Endometrium (tissue), 2 donors: ENCODE data around the gene PODN.

ENCODE experiments used
- FAIRE-seq: peaks from 2 replicates; lab custom pipeline; 2012; peaks lifted over from hg19 to GRCh38; lab: Jason Lieb, UNC
- donor health status: control.
- donor health status: control.

Gene PODN

GRCh38 chr1:53061859-53062707 is at the start of gene PODN:
Gene PODN, plus strand, starts transcription at chr1:53062213. Its CDS starts 7,643 bp downstream, at chr1:53069856.
- FAIRE-seq = no peak

DNA sequence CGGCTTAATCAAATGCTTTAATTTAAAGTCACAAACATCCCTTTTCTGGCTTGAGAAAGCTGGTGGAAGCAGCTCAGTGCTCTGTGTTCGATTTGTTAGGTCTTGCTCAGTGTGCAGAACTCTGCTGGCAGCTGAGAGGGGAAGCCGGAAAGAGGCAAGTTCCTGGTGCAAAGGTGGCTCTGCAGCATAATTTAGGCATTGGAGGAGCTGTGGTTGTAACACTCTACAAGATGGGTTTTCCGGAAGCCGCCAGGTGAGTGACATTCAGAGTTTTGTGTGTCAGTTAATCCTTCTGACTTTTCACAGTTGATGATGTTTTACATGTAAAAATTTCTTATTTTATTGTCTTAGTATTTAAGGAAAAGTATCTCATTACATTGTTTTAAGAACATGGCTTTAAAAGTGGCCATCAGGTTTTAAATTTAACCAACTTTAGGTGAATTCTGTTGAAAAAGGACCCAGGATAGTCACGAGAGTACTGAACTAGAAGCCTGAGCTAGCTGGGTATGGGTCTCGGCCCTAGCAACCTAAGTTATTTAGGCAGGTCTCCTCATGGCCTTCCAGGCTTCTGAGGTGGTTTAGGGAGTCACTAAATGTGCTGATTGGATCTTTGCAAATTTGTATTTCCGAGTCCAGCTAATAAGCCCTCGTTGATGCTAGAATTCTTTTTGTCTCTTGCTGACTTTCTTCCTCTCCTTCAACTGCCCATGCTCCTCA is 47.1 kb upstream of the PODN start:
- peak; percentile 87 for FAIRE-seq

- FAIRE-seq = no peak
Measured at GRCh38 chr1:53015508-53015860, 46.5 kb upstream of the PODN start.

GRCh38 chr1:53016705-53017104 is 45.3 kb upstream of the PODN start:
- FAIRE-seq = no peak

DNA sequence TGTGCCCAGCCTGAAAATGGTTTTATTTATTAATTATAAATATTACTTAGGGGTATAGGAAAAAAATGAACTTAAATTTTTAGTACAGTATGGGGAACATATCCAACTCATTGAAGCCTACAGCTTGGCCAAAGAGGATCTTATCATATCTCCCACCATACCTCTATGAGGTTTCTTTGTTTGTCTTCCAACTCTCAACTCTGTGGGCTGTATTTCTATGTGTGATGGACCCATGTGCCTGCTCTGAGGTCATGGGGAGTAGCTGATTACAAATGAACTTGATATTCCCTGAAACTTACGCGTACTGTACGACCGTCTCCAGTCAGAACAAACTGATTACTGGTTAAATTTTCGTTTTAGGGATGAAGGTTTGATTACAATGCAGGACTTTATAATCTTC is 41.4 kb upstream of the PODN start:
- no peak for FAIRE-seq

DNA sequence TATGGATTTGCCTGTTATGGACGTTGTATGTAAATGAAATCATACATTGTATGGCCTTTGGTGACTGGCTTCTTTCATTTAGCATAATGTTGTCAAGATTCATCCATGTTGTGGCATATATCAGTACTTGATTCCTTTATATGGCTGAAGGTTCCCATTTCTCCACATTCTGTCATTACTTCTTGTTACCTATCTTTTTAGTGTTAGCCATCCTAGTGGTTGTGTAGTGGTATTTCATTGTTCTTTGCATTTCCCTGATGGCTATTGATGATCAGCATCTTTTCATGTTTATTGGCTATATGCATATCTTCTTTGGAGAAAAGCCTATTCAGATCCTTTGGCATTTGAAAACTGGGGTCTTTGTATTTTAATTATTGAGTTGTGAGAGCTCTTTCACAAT is 39.8 kb upstream of the PODN start:
- FAIRE-seq = no peak

GRCh38 chr1:53023546-53023945 is 38.5 kb upstream of the PODN start:
- no peak for FAIRE-seq

DNA sequence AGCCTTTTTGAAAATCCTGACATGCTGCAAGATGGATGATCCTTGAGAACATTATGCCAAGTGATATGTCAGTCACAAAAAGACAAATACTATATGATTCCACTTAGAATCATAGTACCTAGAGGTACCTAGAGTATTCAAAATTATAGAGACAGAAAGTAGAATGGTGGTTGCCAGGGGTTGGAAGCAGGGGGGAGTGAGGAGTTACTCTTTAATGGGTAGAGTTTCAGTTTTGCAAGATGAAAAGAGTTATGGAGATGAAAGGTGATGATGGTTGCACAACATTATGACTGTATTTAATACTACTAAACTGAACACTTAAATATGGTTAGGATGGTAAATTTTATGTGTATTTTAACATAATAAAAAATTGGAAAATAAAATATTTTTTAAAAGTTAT is 37.9 kb upstream of the PODN start:
- FAIRE-seq = no peak

- FAIRE-seq = no peak
Measured at GRCh38 chr1:53025034-53025768, 36.8 kb upstream of the PODN start.

DNA sequence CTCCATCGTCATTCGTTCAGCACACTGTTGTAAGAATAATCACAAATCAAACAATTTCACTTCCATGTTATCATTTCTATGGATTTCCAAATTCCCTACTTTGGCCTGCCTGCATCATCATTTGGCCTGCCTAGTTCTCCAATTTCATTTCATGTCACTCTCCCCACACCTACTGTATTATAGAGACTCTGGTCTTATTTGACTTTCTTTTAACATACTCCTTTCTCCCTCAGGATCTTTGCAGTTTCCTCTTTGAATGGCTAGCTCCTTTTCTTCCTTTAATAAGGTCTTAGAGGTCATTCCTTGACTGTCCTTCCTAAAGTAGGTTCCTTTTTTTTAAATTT is 36.3 kb upstream of the PODN start:
- FAIRE-seq = no peak

GRCh38 chr1:53026254-53026653 is 35.8 kb upstream of the PODN start:
- no peak for FAIRE-seq

- FAIRE-seq = no peak
Measured at GRCh38 chr1:53031732-53032131, 30.3 kb upstream of the PODN start.

GRCh38 chr1:53037159-53037558 is 24.9 kb upstream of the PODN start:
- no peak for FAIRE-seq

DNA sequence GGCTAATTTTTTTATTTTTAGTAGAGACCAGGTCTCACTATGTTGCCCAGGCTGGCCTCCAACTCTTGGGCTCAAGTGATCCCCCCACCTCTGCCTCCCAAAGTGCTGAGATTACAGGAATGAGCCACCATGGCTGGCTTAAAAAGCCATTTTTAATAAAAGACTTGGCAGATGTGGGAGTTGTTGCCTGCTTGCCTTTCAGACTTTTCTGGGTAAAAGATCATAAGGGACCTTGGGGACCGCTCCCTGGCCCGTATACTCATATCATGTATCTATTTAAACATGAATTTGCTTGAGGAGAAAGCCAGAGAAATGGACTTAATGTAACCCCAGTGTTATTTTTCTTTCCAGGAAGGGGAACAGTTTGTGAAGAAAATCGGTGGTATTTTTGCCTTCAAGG is 23.4 kb upstream of the PODN start:
- no peak for FAIRE-seq

GRCh38 chr1:53043271-53043670 is 18.7 kb upstream of the PODN start:
- peak; percentile 93 for FAIRE-seq

GRCh38 chr1:53044926-53045325 is 17.1 kb upstream of the PODN start:
- FAIRE-seq = no peak

- no peak for FAIRE-seq
Measured at GRCh38 chr1:53046930-53047329, 15.1 kb upstream of the PODN start.

DNA sequence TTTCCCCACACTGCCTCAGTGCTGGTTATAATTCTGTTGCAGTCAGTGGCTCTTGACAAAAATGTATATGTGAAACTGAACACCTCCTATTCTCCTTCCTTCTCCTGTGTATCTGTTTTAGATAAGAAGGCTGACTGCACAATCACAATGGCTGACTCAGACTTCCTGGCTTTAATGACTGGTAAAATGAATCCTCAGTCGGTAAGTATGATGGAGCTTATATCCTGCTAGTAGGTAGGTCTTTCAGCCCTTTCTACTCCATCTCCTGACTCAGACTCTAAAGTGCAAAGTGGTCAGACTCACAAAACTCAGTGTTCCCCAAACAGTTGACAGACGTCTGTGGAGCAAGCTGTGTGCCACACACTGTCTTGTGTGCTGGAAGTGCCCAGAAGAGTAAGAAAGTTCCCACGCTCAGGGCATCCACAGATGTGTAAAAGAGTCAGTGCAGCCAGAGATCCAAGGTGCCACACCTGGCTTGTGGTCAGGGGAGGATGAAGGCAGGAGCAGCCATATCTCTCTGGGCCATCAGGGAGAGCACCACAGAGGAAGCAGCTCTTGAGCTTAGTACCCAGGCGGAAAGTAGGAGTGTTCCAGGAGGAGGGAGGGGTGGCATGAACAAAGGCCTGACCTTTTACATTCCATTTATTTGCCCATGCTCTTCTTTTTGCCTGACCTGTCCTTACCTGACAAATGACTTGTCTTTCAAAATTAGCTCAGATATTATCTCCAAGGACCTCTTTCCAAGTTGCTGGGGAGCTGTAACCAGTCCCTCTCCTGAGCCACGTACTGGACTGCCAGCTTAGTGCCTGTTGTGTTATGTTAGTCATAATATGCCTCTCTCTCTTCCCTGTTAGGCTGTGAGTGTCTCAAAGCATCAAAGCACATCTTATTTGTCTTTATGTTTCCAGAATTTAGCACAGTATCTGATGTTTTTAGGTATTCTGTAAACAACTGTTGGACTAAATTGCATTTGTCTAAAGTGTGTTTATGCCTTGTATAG is 14.0 kb upstream of the PODN start:
- FAIRE-seq = no peak

DNA sequence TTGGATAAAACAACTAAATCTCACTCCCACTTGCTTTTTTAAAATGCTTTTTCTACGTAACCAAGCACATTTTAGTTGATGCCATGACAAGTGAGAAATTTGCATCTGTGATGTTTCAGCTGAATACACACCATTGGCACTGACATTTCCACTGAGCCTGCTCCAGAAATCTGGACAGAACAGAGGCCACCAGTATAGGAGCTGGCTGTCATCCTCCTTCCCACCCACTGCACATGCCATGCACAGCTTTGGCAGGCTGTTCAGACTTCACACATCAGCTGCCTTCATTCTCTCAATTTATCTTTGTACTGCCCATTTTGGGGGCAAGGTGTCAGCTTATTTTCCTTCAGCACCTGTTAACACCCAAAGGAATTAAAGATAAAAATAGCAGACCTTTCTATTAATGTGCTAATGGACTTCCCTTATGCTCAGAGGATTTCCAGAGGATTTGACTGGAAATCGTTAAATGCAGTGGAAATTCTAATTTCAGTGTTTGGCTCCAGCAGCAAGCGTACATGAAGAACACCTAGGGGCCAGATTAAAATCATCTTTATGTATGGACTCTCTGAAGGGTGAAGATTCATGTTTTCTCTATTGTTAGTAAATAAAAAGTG is 12.9 kb upstream of the PODN start:
- FAIRE-seq = no peak

DNA sequence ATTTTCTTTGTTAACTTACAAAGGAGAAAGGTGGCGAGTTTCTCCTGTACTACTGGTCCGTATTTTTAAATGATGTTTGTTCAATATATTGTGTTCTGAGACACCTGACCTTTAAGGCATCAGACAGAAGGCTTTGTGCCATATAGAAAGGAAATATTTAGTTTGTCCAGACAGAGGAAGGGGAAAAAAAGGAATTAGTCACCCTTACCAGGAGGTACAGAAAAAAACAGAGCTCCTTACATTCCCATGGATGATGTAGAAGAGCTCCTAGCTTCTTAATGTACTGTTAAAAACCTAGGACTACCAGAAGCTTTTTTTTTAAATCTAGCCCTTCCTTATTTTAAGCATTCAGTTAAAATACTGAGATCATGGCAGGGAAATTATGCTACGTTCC is 12.4 kb upstream of the PODN start:
- no peak for FAIRE-seq

- FAIRE-seq = no peak
Measured at GRCh38 chr1:53050310-53050709, 11.7 kb upstream of the PODN start.
